HG02938 (cell line): ENCODE measurements around the gene ANGEL2.
"Not testable (repeated sequence)": the region's sequence is repeated elsewhere in the genome, so short reads cannot be mapped to it uniquely, and the experiment has no call there.

ENCODE experiments used
- ATAC-seq: cut with Tn5 transposase; IDR thresholded peaks from one replicate; pipeline ENCODE4 v1.9.1; 2021; ENCODE audit warnings: mild to moderate bottlenecking, moderate library complexity; ENCODE audit not compliant: unreplicated experiment

ANGEL2 gene

GRCh38 chr1:213019450-213019849 is 3.8 kb upstream of the ANGEL2 start:
- no peak for ATAC-seq

- ATAC-seq = no peak
These were observed 2.0 kb upstream of the ANGEL2 start for GRCh38 chr1:213017447-213018273.

DNA sequence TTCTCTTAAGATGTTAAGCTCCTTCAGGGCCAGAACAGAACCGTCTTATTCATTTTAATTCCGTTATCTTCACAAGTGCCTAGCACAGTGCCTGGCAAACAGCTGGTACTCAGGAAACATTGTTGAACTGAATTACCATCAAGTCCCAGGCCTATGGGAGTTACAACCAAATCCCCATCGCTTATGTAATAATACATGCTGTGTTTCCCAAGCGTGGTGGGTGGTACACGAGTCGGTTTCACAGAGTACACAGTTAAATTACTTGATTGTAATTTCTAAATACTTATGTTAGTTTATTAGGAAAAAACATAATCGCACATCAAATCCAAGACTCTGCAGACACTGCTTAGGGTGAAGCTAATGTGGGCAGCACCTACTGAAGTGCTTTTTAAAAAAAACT is 1.0 kb downstream of the ANGEL2 start:
- ATAC-seq = no peak

GRCh38 chr1:213008564-213008963 is 7.1 kb downstream of the ANGEL2 start:
- ATAC-seq = peak; percentile 82

GRCh38 chr1:213003256-213003655 is 12.4 kb downstream of the ANGEL2 start:
- ATAC-seq = no peak

- ATAC-seq = no peak
These were observed 20.7 kb downstream of the ANGEL2 start for GRCh38 chr1:212994926-212995325.

DNA sequence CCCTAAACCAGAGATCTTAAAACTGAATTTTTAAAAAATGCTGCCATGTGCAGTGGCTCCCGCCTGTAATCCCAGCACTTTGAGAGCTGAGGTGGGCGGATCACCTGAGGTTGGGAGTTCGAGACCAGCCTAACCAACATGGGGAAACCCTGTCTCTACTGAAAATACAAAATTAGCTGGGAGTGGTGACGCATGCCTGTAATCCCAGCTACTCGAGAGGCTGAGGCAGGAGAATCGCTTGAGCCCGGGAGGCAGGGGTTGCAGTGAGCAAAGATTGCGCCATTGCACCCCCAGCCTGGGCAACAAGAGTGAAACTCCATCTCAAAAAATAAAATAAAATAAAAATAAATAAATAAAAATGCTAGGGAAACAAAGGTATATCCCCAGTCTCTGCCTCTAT is 21.7 kb downstream of the ANGEL2 start:
- not testable (repeated sequence) for ATAC-seq

DNA sequence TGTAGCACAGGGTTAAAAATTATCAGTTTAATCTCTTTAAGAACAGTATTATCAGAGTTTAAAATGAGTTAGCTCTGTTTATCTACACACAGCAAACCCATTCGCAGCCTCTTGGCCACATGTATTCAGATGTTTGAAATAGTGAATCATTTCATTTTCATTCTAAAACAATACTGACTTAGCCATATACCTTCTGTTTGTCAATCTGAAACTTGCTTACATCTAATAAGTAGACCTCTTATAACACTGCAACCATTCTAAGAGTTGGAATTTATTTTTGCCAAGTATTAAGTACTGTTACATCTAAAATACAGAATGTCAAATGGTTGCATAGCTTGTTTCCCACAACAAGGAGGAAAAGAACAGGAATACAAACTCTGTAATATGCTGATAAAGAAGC is 25.4 kb downstream of the ANGEL2 start:
- no peak for ATAC-seq

- ATAC-seq = no peak
These were observed 27.9 kb downstream of the ANGEL2 start for GRCh38 chr1:212987702-212988322.

- ATAC-seq = no peak
These were observed 29.1 kb downstream of the ANGEL2 start for GRCh38 chr1:212986551-212986950.

- no peak for ATAC-seq
These were observed 31.0 kb downstream of the ANGEL2 start for GRCh38 chr1:212984522-212985291.

GRCh38 chr1:212983482-212983881 is 32.2 kb downstream of the ANGEL2 start:
- no peak for ATAC-seq

GRCh38 chr1:212982430-212983152 is 33.1 kb downstream of the ANGEL2 start:
- ATAC-seq = no peak

DNA sequence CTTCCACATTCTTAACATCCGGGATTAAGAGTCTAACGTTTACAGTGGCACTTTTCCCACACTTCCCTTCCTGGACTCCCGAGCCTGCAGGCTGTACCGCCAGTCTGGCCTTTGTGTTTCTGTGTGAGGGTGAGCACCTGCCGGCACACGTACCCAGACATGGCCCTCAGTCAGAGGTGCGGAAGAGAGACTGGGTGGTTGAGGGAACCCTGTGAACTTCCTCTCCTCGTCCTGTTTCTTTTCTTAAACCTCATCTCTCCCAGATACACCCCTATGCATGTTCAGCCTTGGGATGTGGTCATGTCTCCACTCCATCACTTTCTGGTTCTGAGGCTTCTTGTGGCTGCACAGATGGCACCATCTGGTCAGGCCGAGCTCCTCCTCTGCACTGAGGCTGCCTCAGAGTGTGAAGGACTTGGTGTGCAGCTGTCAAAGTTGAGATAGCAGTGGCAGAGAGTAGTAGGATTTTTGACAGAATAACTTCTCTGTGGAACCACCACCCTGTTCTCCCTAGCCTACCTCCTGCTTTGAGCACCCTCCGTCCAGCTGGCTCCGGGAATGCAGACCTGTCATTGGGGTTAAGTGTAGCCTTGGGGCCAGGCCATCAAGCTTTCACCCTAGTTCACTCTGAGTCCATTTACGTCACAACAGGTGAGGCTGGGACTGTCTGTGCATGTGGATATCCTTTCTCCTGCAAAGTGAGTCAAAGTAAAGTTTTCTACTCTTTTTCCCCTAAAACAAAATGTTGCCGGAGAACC is 33.9 kb downstream of the ANGEL2 start:
- ATAC-seq = peak; percentile 47

DNA sequence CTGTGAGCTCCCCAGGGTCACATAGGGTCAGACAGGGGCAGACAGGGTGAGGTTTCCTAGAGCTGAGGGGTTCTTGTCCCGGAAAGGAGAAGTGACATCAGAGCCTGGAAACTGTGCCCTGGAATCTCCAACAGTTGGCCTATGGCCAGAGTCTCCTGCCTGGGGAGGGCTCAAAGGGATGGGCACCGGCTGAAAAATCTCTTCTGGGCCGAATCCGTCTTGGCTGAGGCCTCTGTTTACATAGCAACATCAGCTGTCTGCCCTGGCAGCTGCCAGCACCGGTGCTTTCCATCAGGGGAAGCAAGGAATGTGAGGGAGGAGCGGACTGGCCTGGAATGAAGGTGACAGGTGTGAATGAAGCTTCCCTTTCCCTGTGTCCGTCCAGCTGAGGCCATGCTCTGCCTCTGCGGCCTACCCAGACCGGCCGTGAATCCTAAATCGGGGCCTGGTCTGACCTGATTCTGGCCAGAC is 34.6 kb downstream of the ANGEL2 start:
- no peak for ATAC-seq

DNA sequence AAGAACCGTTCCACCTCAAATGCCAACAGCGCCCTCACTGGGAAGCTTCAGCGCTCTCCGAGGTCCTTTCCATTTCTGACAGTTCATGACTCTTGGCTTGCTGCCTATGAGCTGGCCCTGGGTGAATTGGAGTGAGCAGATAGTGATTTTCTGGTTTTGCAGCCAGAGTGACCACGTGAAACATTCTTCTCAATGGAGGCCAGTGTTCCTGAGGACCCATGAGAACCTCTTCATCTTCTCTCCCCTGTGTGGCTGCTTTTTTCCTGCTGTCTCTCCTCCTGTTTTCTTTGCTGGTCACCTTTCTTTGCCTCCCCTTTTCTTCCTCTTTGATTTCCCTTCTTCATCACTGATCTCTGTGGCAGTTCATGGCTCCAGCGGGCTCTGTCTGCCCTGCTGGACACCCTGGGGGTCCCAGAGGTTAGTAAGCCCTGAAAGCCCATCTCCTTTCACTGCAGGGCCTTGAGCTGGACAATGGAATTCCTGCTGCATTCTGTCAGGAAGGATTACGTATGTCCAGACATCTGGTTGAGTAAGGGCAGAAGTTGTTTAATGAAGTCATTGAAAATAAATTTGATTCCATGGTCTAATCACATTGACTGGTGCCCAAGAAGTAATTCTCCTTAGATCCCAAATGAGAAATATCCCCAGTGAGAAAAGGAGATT is 35.4 kb downstream of the ANGEL2 start:
- ATAC-seq = no peak

DNA sequence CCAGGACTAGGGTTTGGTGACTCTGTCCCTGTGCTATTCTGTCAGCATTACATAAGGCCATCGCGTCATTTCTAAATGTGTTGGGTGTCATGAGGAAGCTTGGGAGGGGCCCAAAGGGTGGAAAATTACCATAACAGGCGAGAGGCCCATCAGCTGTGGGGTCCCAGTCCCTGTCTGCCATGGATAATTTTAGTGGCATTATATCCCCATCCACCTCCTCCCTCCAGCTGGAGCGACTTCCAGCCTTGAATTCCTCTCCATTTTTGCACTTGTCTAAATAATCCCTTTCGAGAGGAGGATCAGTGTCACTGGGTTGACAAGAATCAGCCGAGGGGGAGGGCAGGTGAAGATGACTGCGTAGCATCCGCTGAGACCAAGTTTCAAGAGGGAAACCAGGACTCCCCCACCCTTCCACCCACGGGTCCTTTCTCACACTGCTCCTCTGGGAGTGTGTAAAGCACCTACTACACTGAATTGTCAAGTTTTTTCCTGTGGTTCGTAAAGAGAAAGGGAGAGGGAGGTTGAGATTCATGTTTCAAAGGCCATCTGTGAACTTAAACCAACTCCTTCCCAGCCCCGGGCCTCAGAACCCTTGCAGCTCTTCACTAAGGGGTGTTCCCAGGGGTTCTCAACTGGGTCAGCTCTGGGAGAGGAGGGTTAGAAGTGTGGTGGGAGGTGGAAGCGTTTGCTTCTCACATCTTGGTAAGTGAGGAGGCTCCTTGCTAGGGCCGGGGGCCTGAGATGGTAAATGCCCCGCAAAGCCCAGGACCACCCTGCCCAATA is 36.1 kb downstream of the ANGEL2 start:
- ATAC-seq = peak; percentile 60

DNA sequence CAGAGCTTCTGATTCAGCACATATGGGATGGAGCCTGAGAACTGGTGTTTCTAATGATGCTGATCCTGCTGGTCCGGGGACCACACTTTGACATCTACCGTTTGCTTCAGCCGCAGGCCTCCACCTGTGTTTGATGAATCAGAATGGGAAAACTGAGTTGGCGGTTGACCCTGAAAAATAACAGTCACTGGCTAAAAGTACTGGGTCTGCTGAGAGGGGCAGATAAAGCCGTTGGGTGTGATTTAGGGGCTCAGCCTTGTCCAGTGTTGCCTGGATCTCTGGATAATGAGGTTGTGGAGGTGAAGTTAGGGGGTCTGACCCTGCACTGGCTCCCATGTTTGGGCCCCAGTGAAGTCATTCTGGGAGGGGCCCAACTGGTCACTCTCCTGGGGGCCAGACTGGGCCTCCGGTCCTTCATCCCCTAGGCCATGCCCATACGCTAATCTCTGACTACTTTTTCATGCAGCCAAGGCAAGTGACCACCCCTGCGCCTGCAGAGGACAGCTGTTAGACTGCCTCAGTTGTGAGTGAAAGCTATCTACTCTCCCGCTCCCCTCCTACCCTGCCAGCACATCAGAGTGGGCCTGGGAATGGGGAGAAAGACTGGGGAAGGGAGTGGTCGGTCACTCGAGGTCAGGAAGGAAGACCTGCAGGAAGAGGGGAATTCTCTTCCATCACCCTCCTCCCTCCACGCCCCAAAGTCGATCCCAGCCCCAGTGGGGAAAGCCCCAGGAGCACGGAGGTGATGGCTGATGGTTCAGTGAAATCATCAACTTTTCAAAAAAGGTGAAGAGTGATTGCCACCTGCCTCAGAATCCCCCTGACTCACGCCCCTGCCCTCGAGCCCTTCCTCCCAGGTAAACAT is 37.7 kb downstream of the ANGEL2 start:
- peak; percentile 42 for ATAC-seq
